ENCODE data around the gene PCK1. TPM values are rescaled to one million over a fixed set of nuclear protein-coding genes. Genes with fewer than 3 reads are reported as not detected.

Gene PCK1
- total and polyA plus RNA-seq, 2 of the 8 experiments (the other 6 are each of a cell fraction or from before 2014, with no cell fraction given) = not detected

DNA sequence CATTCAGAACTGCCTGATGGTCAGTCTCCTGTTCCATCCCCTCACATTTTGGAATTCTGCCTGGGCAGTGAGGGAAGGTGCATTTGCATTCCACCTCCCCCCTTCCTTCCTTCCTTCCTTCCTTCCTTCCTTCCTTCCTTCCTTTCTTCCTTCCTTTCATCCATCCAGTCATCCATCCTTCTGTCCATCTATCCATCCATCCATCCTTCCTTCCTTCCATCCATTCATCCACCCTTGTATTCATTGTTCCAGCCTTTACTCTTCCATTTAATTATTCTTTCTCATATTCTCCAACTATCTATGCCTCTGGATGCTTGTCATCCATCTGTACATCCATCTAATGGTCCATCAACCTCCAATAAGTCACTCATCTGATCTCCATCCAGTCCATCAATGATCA lies 14.0 kb downstream of the PCK1 start:
- Histone ChIP-seq H3K4ac (replicated peaks; ENCODE audit: insufficient read length, low read depth, low read length) (no peak overlapping the region), H3K56ac (replicated peaks; ENCODE audit: insufficient read length, low read depth, low read length) (no peak overlapping the region), H3K18ac (ENCODE audit: extremely low read depth, low read length) (no peak overlapping the region), H2AFZ (ENCODE audit: low read length) (no peak overlapping the region), H3K4me3 (ENCODE audit: extremely low read depth in 1 of 4, insufficient read depth in 2 of 4, low read depth in 3 of 4, low read length in 4 of 4) (no peak overlapping the region), H2AK5ac (ENCODE audit: low read depth, low read length) (no peak overlapping the region), H3K14ac (ENCODE audit: insufficient read length) (no peak overlapping the region), H3K23ac (ENCODE audit: insufficient read length) (no peak overlapping the region), H3K36me3 (ENCODE audit: control insufficient read depth in 2 of 4, insufficient read depth in 4 of 4, low read length in 3 of 4) (no peaks in the 10 kb centered on the region), H2BK5ac (ENCODE audit: low read depth, low read length) (no peak overlapping the region), H2BK15ac (ENCODE audit: low read length) (no peak overlapping the region), H3K23me2 (ENCODE audit: low read depth, low read length) (peaks cover 1% of the 10 kb centered on the region; the same call in 1 of the 2 replicates), H2BK12ac (ENCODE audit: low read depth, low read length) (no peak overlapping the region), H3K4me2 (ENCODE audit: insufficient read depth in 1 of 2, low read depth in 2 of 2, low read length in 2 of 2) (no peak overlapping the region), H4K8ac (ENCODE audit: extremely low read depth, insufficient read depth, low read length) (no peak overlapping the region), H3K27me3 (replicated peaks in 1 of 4; ENCODE audit: control insufficient read depth in 3 of 4, extremely low read depth in 1 of 4, insufficient read depth in 3 of 4, low read length in 3 of 4) (peaks cover 0 to 4% (median 0%) of the 10 kb centered on the region in 4 experiments; a peak in 4 of 7 replicates), H3K79me2 (ENCODE audit: control insufficient read depth in 1 of 2, insufficient read depth in 2 of 2, low read length in 2 of 2) (no peaks in the 10 kb centered on the region), H3K79me1 (ENCODE audit: low read depth, low read length) (no peaks in the 10 kb centered on the region), H4K20me1 (replicated peaks in 1 of 2; ENCODE audit: control insufficient read depth in 1 of 2, insufficient read depth in 2 of 2, low read length in 2 of 2) (no peaks in the 10 kb centered on the region), H3K9ac (replicated peaks in 1 of 4; ENCODE audit: extremely low read depth in 1 of 4, low read depth in 3 of 4, low read length in 3 of 4) (no peak overlapping the region), H2BK120ac (replicated peaks; ENCODE audit: low read depth, low read length) (no peak overlapping the region), H3K9me3 (ENCODE audit: insufficient read depth in 2 of 2, low read depth in 1 of 2, low read length in 1 of 2) (no peaks in the 10 kb centered on the region), H3K4me1 (replicated peaks in 1 of 4; ENCODE audit: control insufficient read depth in 3 of 4, insufficient read depth in 4 of 4, low read length in 3 of 4) (peaks cover 0 to 10% (median 3%) of the 10 kb centered on the region in 4 experiments; a peak in 4 of 7 replicates), H2BK20ac (ENCODE audit: low read length) (no peak overlapping the region), H4K91ac (replicated peaks; ENCODE audit: insufficient read length, low read length) (no peak overlapping the region), H3K27ac (ENCODE audit: low read depth, low read length) (no peak overlapping the region), H4K5ac (ENCODE audit: insufficient read length, low read depth, low read length) (no peak overlapping the region)
- ChIA-PET POLR2A (ENCODE audit: partially characterized antibody) (interaction anchor here (1.9 kb wide), 1 partner anchor 52 kb away, joined by 4 read pairs; no protein-coding TSS in a partner anchor), CTCF (ENCODE audit: partially characterized antibody) (interaction anchor here (0.7 to 7.9 kb wide), 18 partner anchors 9 to 635 kb away, joined by 3 to 67 read pairs (median 8); partner anchors contain the start of genes PCK1 and ZBP1)
- FAIRE-seq (no peak), DNase-seq (ENCODE audit: low read depth in 1 of 2, low spot score in 2 of 2) (no peak)
- TF ChIP-seq SIN3A (conservative IDR thresholded peaks at IDR 0.05 in 1 of 2, IDR thresholded peaks at IDR 0.05 in 1 of 2; ENCODE audit: low read depth in 1 of 2, low read length in 2 of 2) (no peak), BCL11A (IDR thresholded peaks at IDR 0.05; ENCODE audit: low read depth in 2 of 2, low read length in 2 of 2) (no peak), CEBPB (IDR thresholded peaks at IDR 0.05; ENCODE audit: low read depth, low read length) (no peak), EGR1 (IDR thresholded peaks at IDR 0.05; ENCODE audit: borderline replicate concordance, low read depth, low read length) (no peak), MAFK (IDR thresholded peaks at IDR 0.05; ENCODE audit: low read depth, low read length) (no peak), KDM4A (IDR thresholded peaks at IDR 0.05; ENCODE audit: low read depth, low read length, severe bottlenecking) (no peak), KDM5A (IDR thresholded peaks at IDR 0.05; ENCODE audit: low read length) (no peak), HDAC6 (IDR thresholded peaks at IDR 0.05; ENCODE audit: low read depth, low read length) (no peak), TCF12 (IDR thresholded peaks at IDR 0.05; ENCODE audit: low read depth, low read length) (no peak), CHD1 (IDR thresholded peaks at IDR 0.05; ENCODE audit: low read depth, low read length) (no peak)
- TF ChIP-seq, protein P1, sequence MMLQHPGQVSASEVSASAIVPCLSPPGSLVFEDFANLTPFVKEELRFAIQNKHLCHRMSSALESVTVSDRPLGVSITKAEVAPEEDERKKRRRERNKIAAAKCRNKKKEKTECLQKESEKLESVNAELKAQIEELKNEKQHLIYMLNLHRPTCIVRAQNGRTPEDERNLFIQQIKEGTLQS (IDR thresholded peaks at IDR 0.05; ENCODE audit: insufficient read depth, low read depth, low read length) = no peak

Data from H1 (cell line).